SW480 (cell line): ENCODE measurements around the gene FAM180A.
A peak's percentile ranks its signal among the peaks of the same experiment; 100 is the strongest.
"Not testable (repeated sequence)": the region's sequence is repeated elsewhere in the genome, so short reads cannot be mapped to it uniquely, and the experiment has no call there.

Source experiments
- DNase-seq: peaks from one replicate; pipeline ENCODE4 v3.0.0-alpha.2; 2016; ENCODE audit warnings: low spot score

Gene FAM180A

DNA sequence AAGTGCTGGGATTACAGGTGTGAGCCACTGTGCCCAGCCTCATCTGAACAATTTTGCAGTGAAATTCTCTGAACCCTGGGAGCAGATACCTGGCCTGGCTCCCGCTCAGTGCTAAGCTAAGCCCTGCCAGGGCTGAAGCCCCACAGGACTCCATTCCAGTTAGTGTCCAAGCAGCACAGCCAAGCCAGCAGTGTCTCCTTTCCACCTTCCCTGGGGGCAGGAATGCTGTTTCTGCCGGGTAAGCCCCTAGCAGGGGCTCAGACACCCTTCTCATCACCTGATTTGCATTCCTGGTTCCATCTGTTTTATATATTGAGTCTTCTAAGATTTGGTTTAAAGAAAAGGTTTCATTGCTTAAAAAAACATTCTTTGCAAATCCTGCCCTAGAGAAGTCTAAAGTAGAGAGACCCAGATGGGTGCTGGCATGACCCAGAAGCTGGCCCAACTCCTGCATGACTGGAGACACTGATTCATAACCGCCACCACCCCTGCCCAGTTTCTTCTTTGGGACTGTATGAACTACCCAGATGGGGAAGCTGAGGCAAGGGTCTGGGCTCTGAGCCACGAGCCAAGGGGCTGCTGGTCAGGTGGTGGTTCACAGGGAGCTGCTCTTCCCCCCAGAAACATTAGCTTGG, 34.7 kb downstream of the FAM180A start:
- DNase-seq, result no peak

DNA sequence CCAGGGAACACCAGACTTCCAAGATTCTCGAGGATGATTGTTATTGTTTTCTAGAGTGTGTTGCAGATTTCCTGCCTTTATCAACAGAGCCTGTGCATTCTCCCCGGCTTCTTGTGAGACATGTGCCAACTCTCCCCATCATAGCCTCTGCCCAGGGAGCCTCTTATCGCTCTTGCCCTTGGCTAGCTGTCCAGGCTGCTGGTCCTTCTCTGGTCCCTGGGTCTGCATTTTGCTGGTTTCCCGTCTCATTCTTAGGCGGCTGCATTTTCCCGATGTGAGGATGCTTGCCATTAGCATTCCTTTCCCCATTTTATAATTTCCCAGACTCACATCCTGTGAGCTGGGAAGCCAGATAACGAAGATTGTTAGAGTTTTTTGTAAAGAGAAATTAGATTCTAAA, 35.8 kb downstream of the FAM180A start:
- no peak for DNase-seq

DNA sequence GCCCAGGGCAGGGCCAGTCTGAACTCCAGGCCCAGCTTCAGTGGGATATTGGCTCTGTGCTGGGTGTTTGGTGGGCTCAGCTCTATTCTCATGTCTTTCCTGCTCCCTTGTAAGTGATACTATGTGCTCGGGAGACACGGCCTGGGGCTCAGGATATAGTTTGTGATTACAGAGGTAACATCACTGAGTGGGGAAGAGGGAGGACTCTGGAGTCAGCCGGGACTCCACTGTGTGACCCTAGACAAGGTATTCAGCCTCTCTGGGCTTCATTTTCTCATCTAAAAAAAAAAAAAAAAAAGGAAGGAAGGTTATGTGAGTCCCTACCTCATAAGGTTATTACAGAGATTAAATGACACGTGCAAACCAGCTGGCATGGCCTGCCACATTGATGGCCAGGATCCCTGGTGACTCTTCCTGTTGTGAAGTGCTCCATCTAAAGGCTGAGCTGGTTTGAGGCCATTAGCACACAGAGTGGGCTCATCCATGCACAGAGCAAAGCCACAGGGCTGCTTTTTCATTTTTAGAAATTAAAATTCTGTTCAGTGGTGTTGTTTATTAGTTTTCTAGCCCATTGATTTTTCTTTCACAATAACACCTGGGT, 36.3 kb downstream of the FAM180A start:
- no peak for DNase-seq

DNA sequence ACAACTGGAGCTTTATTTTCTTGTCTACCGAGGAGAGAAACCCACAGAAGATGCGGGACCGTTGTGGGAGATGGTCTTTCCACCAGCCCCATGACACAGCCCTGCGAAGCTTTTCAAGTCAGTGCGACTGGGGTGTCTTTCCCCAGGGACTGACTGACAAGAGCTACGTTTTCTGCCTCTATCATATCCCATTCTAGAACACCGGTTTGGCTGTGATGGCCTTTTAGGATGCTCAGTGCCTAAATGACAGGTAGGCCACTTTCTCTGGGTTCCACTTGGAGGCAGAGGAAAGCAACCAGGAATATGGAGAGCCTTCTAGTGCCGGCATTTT, 37.5 kb downstream of the FAM180A start:
- DNase-seq, result no peak

GRCh38 chr7:135710417-135711138, 38.0 kb downstream of the FAM180A start:
- peak; percentile 11 for DNase-seq

- no peak for DNase-seq
These were observed 39.1 kb downstream of the FAM180A start for GRCh38 chr7:135709508-135709907.

DNA sequence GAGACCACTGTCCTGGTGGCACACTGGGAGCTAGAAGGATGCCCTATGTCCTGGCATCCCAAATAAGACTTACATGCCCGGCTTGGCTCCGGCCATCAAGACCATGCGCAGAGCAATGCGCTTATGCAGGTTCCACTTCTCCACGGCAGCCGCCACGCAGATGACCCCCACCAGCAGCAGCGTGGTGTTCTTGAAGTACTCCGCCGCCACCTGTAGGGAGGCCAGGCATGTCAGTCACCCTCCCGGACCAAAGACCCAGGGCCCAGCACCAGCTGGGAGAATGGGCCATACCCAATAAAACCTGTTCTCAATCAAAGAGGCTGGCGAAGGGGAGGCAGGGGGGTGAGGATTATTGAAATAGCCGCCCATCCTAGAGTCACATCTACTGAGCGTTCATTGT, 40.6 kb downstream of the FAM180A start:
- no peak for DNase-seq

DNA sequence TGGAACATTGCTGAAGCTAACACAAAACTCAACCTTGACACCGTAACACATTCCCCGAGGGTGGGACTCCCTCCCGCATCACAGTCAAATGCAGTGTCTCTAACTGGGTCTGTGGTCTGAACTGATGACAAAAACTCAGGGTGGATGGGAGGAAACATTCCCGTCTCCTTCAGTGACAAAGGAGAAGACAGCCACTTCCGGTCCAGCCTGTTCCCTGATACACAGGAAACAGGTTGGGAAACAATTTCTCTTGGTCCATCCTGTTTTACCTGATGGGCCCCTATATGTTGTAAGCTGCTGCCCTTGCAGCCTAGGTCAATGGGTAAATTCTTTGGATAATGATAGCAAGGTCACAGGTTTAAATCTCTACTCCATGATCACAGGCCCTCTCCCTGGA, 41.0 kb downstream of the FAM180A start:
- no peak for DNase-seq

- no peak for DNase-seq
These were observed 41.6 kb downstream of the FAM180A start for GRCh38 chr7:135706858-135707569.

- no peak for DNase-seq
These were observed 42.4 kb downstream of the FAM180A start for GRCh38 chr7:135706038-135706742.

- DNase-seq, result no peak
These were observed 43.9 kb downstream of the FAM180A start for GRCh38 chr7:135704698-135705097.

DNA sequence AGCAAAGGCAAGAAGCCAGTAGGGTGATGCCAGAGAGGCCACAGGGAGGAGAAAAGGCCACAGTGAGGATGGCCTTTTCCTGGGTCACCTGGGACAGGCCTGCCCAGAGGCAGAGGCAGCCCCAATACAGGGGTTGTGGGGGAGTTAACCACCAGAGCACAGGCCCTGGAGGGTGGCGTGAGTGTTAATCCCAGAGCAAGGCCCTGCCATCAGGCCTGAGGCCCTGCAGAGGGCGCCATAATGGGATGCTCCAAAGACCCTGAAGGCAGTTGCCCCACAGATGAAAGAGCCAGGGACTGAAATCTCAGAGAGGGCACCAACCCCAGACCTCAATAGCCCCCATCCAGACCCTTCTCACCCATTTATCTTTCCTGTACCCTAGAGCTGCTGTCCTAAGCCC, 44.5 kb downstream of the FAM180A start:
- no peak for DNase-seq

DNA sequence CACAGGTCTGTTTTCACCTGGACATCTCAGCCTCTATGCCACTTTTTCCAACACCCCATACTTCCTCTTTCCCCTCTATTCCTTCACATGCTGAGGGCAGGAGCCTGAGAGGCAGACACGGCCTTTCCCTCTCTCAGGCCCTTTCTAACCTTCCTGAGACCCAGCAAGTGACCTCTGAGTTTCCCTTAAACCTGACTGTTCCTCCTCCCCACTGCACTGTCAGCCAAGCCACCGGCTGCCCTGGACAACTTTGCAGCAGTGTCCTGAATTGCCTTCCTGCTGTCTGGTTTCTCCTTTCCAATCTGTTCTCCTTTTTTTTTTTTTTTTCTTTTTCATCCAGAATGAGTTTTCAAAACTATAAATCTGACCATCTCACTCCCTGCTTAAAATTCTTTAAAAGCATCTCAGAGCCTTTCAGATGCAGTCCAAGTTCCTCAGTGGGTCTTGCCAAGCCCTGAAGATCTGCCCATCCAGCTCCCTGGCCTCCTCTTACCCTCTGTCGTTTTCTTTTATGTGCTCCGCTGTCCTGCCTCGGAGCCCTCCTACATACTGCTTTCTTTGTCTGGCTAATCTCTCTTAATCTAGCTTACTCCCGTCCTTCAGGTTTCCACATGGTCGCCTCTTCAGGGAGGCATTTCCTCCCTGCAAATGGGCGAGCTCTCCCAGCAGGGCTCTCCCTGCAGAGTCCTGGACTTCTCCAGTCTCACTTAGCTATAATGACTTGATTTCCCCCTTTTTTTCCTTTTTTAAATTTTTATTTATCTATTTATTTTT, 51.1 kb downstream of the FAM180A start:
- DNase-seq, result no peak

DNA sequence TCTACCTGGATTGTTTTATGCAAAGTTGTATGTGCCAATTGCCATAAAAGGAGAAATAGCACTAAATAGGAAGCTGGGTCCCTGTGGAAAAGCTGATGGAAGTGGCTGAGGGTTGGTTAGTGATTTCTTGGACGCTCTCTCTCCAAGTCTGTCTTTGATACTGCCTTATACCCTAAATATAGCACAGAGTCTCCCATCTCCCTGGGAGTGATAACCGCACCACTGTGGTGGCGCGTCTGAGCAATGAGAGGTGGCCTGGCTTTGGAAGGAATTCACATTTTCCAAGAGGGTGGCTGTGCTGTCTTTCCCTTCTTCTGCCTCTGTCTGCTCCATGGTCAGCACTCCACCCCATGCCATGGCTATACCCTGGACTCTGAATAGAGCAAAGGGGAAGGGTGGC, 55.1 kb downstream of the FAM180A start:
- DNase-seq, result no peak

GRCh38 chr7:135692606-135693005, 56.0 kb downstream of the FAM180A start:
- DNase-seq, result not testable (repeated sequence)

GRCh38 chr7:135692055-135692454, 56.6 kb downstream of the FAM180A start:
- no peak for DNase-seq

GRCh38 chr7:135690566-135690965, 58.0 kb downstream of the FAM180A start:
- no peak for DNase-seq

DNA sequence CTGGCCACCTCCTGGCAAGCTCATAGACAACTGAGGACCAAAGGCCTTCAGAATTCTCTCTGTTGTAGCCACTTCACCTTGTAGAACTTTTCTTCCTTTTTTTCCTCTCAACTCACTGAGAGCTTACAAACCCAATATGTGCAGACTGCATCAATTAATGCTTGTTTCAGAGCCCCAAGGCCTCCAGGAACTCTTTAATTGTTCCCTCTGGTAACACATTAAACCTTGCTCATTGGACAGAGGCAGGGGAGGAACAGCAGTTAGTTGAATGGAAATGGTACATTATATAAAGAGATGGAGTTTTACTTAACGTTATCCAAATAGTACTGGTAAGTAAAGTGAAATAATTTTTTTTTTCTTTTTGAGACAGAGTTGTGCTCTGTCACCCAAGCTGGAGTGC, 61.1 kb downstream of the FAM180A start:
- no peak for DNase-seq

GRCh38 chr7:135685306-135686084, 63.1 kb downstream of the FAM180A start:
- no peak for DNase-seq

DNA sequence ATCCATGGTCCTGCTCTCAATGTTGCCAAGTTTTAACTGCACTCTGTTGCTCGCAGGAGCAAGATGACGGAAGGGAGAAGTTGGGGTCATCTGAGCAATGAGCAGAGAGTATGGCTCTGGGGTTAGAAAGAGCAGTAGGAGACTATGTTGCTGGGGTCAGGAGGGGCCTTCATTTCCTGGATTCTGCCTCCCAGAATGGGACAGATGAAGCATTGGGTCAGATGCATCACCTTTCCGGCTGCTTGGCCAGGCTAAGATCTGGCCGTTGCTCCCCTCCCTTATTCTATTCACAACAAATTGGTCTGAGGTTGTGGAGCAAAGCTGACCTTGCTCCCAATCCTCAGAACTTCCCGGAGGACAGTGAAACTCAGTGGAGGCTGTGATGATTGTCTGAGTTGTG, 63.9 kb downstream of the FAM180A start:
- DNase-seq, result no peak

- no peak for DNase-seq
These were observed 64.5 kb downstream of the FAM180A start for GRCh38 chr7:135684136-135684535.
